HepG2 (cell line): ENCODE measurements around the gene EDC3. TPM values are rescaled to one million over a fixed set of nuclear protein-coding genes. Genes with fewer than 3 reads are reported as not detected.
"Not testable (repeated sequence)": the region's sequence is repeated elsewhere in the genome, so short reads cannot be mapped to it uniquely, and the experiment has no call there.

Source experiments
- ATAC-seq: fragments of 200-7000 bp; cut with Tn5 transposase; 3 replicates; pipeline ENCODE4 v1.9.1; 2020; ENCODE audit warnings: mild to moderate bottlenecking, moderate library complexity
- BruUV-seq: library from RNA; stranded (reverse); fragments of 400-500 nt; replicated peaks from 2 replicates; lab custom pipeline; 2021; lab: Mats Ljungman, UMichigan
- CTCF ChIA-PET: fragments of 300-600 bp; formaldehyde crosslinking; extraction: SDS; loops from one replicate; lab custom pipeline; 2021; ENCODE audit warnings: low total read pairs, inconsistent platforms, low intra/inter-chr PET ratio; lab: Yijun Ruan, JAX
- POLR2A ChIA-PET: fragments of 350-600 bp; sonication (Branson Sonifier 250); formaldehyde crosslinking; loops from one replicate; lab custom pipeline; 2020; ENCODE audit warnings: antibody characterized with exemption, inconsistent platforms; lab: Yijun Ruan, JAX
- DNase-seq: peaks from one replicate; pipeline ENCODE4 v3.0.0-alpha.2; 2015; ENCODE audit warnings: low spot score
- FAIRE-seq: peaks from 3 replicates; lab custom pipeline; 2011; peaks lifted over from hg19 to GRCh38; lab: Jason Lieb, UNC
- H2AFZ ChIP-seq: one replicate; pipeline ENCODE4 v1.6.1; 2011; ENCODE audit warnings: low read length, inconsistent platforms
- H3K27ac ChIP-seq: fragments of 300-600 bp; 3 replicates; pipeline ENCODE4 v1.8.0; 2011; ENCODE audit warnings: mixed run types, mild to moderate bottlenecking, mixed read lengths, low read length, inconsistent platforms; ENCODE audit not compliant: insufficient read depth; ENCODE audit errors: extremely low read length
- H3K27me3 ChIP-seq, 2 experiments: fragments of 200-600 bp in 1 of 2; 2 replicates in 1 of 2; 3 replicates in 1 of 2; pipeline versions ENCODE4 v1.6.0 to v1.8.0; 2011; ENCODE audit warnings: low read length in 2 of 2, mild to moderate bottlenecking in 2 of 2, moderate library complexity in 2 of 2, inconsistent platforms in 1 of 2; ENCODE audit not compliant: insufficient read depth in 2 of 2, control insufficient read depth in 1 of 2
- H3K36me3 ChIP-seq, 2 experiments: fragments of 200-600 bp in 1 of 2; replicated peaks in 1 of 2; 2 replicates in 1 of 2; 3 replicates in 1 of 2; pipeline versions ENCODE4 v1.5.1 to v1.8.0; 2011; ENCODE audit warnings: low read length in 2 of 2, inconsistent platforms in 1 of 2; ENCODE audit not compliant: insufficient read depth in 2 of 2, control insufficient read depth in 1 of 2
- H3K4me1 ChIP-seq: 2 replicates; pipeline ENCODE4 v1.5.1; 2012; ENCODE audit warnings: low read length, inconsistent platforms; ENCODE audit not compliant: insufficient read depth
- H3K4me2 ChIP-seq: 2 replicates; pipeline ENCODE4 v1.6.0; 2011; ENCODE audit warnings: low read depth, low read length, inconsistent platforms
- H3K4me3 ChIP-seq, 3 experiments: fragments of 200-600 bp in 1 of 3; sonication (generic), shearing (Covaris generic) in 1 of 3; replicated peaks in 1 of 3; 2 replicates each; pipeline ENCODE4 v1.5.1; 2011 to 2016; ENCODE audit warnings: low read length in 3 of 3, inconsistent platforms in 2 of 3, low read depth in 2 of 3, mild to moderate bottlenecking in 2 of 3, control low read depth in 1 of 3, mixed read lengths in 1 of 3; ENCODE audit not compliant: insufficient read depth in 1 of 3
- H3K79me2 ChIP-seq: one replicate; pipeline ENCODE4 v1.6.1; 2011; ENCODE audit warnings: low read length, inconsistent platforms; ENCODE audit not compliant: insufficient read depth
- H3K9ac ChIP-seq: 2 replicates; pipeline ENCODE4 v1.6.0; 2011; ENCODE audit warnings: mild to moderate bottlenecking, low read depth, low read length, inconsistent platforms; ENCODE audit not compliant: insufficient read depth
- H3K9me3 ChIP-seq: 2 replicates; pipeline ENCODE4 v1.5.1; 2012; ENCODE audit warnings: mild to moderate bottlenecking, low read length
- H4K20me1 ChIP-seq: 2 replicates; pipeline ENCODE4 v1.6.0; 2011; ENCODE audit warnings: inconsistent platforms, mild to moderate bottlenecking, low read length, moderate library complexity; ENCODE audit not compliant: insufficient read depth
- ATF2 ChIP-seq: sonication (generic); formaldehyde crosslinking; IDR thresholded peaks from 2 replicates; pipeline ENCODE4 v1.4.0; 2020; ENCODE audit warnings: missing genetic modification reagents
- ATF7-NPFF ChIP-seq: sonication (generic); formaldehyde crosslinking; IDR thresholded peaks from 2 replicates; pipeline ENCODE4 v1.8.1; 2023; ENCODE audit warnings: mild to moderate bottlenecking, low read depth, missing genetic modification reagents, moderate library complexity
- CEBPZ ChIP-seq: IDR thresholded peaks from 2 replicates; pipeline ENCODE4 v1.6.1; 2012; ENCODE audit warnings: low read length, improper control_type of control experiment
- CERS6 ChIP-seq: sonication (generic); formaldehyde crosslinking; IDR thresholded peaks from 2 replicates; pipeline ENCODE4 v1.5.0; 2020; ENCODE audit warnings: missing genetic modification reagents
- EEA1 ChIP-seq: sonication (generic); formaldehyde crosslinking; IDR thresholded peaks from 2 replicates; pipeline ENCODE4 v1.5.1; 2020; ENCODE audit warnings: mild to moderate bottlenecking, missing genetic modification reagents, borderline replicate concordance
- ETV6 ChIP-seq: sonication (generic); formaldehyde crosslinking; conservative IDR thresholded peaks from 2 replicates; pipeline ENCODE4 v1.4.0; 2020; ENCODE audit warnings: missing genetic modification reagents
- SP4 ChIP-seq: sonication (generic); formaldehyde crosslinking; IDR thresholded peaks from 2 replicates; pipeline ENCODE4 v1.8.1; 2023; ENCODE audit warnings: mild to moderate bottlenecking, missing genetic modification reagents
- ZBED4 ChIP-seq: sonication (generic); formaldehyde crosslinking; IDR thresholded peaks from 2 replicates; pipeline ENCODE4 v1.4.0; 2020; ENCODE audit warnings: missing genetic modification reagents, borderline replicate concordance
- ZBTB7B ChIP-seq: sonication (generic); formaldehyde crosslinking; IDR thresholded peaks from 2 replicates; pipeline ENCODE4 v1.4.0; 2020; ENCODE audit warnings: missing genetic modification reagents
- ZNF530 ChIP-seq: sonication (generic); formaldehyde crosslinking; IDR thresholded peaks from 2 replicates; pipeline ENCODE4 v1.5.0; 2020; ENCODE audit warnings: low read depth, mild to moderate bottlenecking, missing genetic modification reagents
- WGBS: methylation state at CpG from one replicate; pipeline ENCODE4 v1.1.6; 2017; ENCODE audit warnings: low lambda C conversion rate; 5-methylcytosine and 5-hydroxymethylcytosine counted together
- in situ Hi-C: cut with HindIII; loops from 2 replicates; pipeline ENCODE4 v1.10.0; 2017; ENCODE audit warnings: low pct_unique_long_range_greater_than_20kb; ENCODE audit not compliant: extremely low pct_ligation_motif_present
- intact Hi-C: fragments of 100-400 bp; cut with micrococcal nuclease; formaldehyde crosslinking; loops from one replicate; pipeline ENCODE4 v1.10.0; 2022; ENCODE audit not compliant: unreplicated experiment
- polyA plus RNA-seq, 8 experiments: library from polyadenylated mRNA; depleted of rRNA in 3 of 8; stranded (reverse) in 7 of 8; unstranded in 1 of 8; fragments of >200 nt; fragmentation: Illumina TruSeq in 4 of 8; extraction: Trizol in 4 of 8; gene quantifications; 2 replicates each; pipeline versions ENCODE4 v1.2.1 to v1.2.3, GENCODE V29; 2011 to 2016; ENCODE audit warnings: low read depth in 4 of 8, missing spikeins in 1 of 8, mixed read lengths in 1 of 8; ENCODE audit not compliant: insufficient read depth in 1 of 8
- total RNA-seq, 5 experiments: library from RNA; depleted of rRNA; stranded (reverse); fragments of >200 nt; fragmentation: Illumina TruSeq; extraction: Trizol; gene quantifications; 2 replicates each; pipeline ENCODE4 v1.2.3, GENCODE V29; 2016; ENCODE audit warnings: low read depth in 1 of 5

The EDC3 gene
- total and polyA plus RNA-seq, 2 of the 13 experiments (the other 11 are each of a cell fraction or from before 2014, with no cell fraction given): 17.4 to 32.0 TPM

GRCh38 chr15:74598126-74598842 lies 97.5 kb downstream of the EDC3 start (continued):
- no peak for TF ChIP-seq CERS6 (CRISPR knock-in tag)
- TF ChIP-seq ATF2 (CRISPR knock-in tag): 0 out of 2 replicates have a peak, but pooled peaks have one; percentile 54
- TF ChIP-seq ETV6 (CRISPR knock-in tag): no peak
- peak; percentile 65; the same call in 1 of the 2 replicates for TF ChIP-seq ZBTB7B (CRISPR knock-in tag)
- TF ChIP-seq ATF7-NPFF: peak; percentile 69; the same call in 1 of the 2 replicates
- no peak for TF ChIP-seq ZNF530 (CRISPR knock-in tag)
- no peak for TF ChIP-seq CEBPZ
- 0 out of 2 replicates have a peak, but pooled peaks have one; percentile 38 for TF ChIP-seq ZBED4
- TF ChIP-seq SP4 (CRISPR knock-in tag): 0 out of 2 replicates have a peak, but pooled peaks have one; percentile 46
- no peak for TF ChIP-seq EEA1

GRCh38 chr15:74597146-74597705 lies 98.6 kb downstream of the EDC3 start:
- H3K79me2 ChIP-seq, H3K9ac ChIP-seq, H3K27ac ChIP-seq, ATAC-seq, in situ Hi-C loops, H3K36me3 ChIP-seq, CTCF ChIA-PET, DNase-seq, H3K4me3 ChIP-seq, H2AFZ ChIP-seq, H3K27me3 ChIP-seq, H4K20me1 ChIP-seq, FAIRE-seq, BruUV-seq, H3K4me2 ChIP-seq, H3K9me3 ChIP-seq: not testable (repeated sequence)
- 97% methylated on average over 10 of the region's 16 CpGs for WGBS
- H3K4me1 ChIP-seq: peaks cover 40% of the 10 kb centered on the region
- intact Hi-C loops: loop anchor here (5.0 kb wide), 1 partner anchor 50 kb away; no protein-coding TSS in a partner anchor
- POLR2A ChIA-PET: interaction anchor here (1.4 to 2.7 kb wide), 4 partner anchors 11 to 134 kb away, joined by 3 to 52 read pairs (median 8); partner anchors contain the start of gene CLK3
